Smooth muscle cell (in vitro differentiated cells): Measurements from ENCODE around the gene KLRB1. TPM values are rescaled to one million over a fixed set of nuclear protein-coding genes. Genes with fewer than 3 reads are reported as not detected.

Experiments used
- DNase-seq: peaks from one replicate; lab custom pipeline; 2025; ENCODE audit not compliant: unreplicated experiment; lab: John Stamatoyannopoulos, UW
- H2AFZ ChIP-seq: fragments of 200-600 bp; sonication (generic); 2 replicates; pipeline ENCODE4 v1.6.0; 2016; ENCODE audit warnings: antibody characterized with exemption, low read depth, mild to moderate bottlenecking
- H3F3A ChIP-seq: fragments of 200-600 bp; sonication (generic); 2 replicates; pipeline ENCODE4 v1.6.0; 2017; ENCODE audit warnings: antibody characterized with exemption, low read depth
- H3K27ac ChIP-seq: fragments of 200-600 bp; sonication (generic); 2 replicates; pipeline ENCODE4 v1.5.1; 2016; ENCODE audit warnings: low read depth, mild to moderate bottlenecking
- H3K27me3 ChIP-seq: fragments of 200-600 bp; sonication (generic); 2 replicates; pipeline ENCODE4 v1.6.1; 2016; ENCODE audit warnings: low read depth, mild to moderate bottlenecking
- H3K36me3 ChIP-seq: fragments of 200-600 bp; sonication (generic); 2 replicates; pipeline ENCODE4 v1.5.1; 2016; ENCODE audit warnings: low read depth
- H3K4me1 ChIP-seq: fragments of 200-600 bp; sonication (generic); 2 replicates; pipeline ENCODE4 v1.5.1; 2016; ENCODE audit warnings: low read depth
- H3K4me2 ChIP-seq: fragments of 200-600 bp; sonication (generic); 2 replicates; pipeline ENCODE4 v1.6.0; 2016; ENCODE audit warnings: mild to moderate bottlenecking
- H3K4me3 ChIP-seq: fragments of 200-600 bp; sonication (generic); 2 replicates; pipeline ENCODE4 v1.5.1; 2016; ENCODE audit warnings: mild to moderate bottlenecking
- H3K79me2 ChIP-seq: fragments of 200-600 bp; sonication (generic); 2 replicates; pipeline ENCODE4 v1.6.0; 2016; ENCODE audit warnings: low read depth, mild to moderate bottlenecking
- H3K9ac ChIP-seq: fragments of 200-600 bp; sonication (generic); 2 replicates; pipeline ENCODE4 v1.6.0; 2016; ENCODE audit warnings: low read depth
- H3K9me3 ChIP-seq: fragments of 200-600 bp; sonication (generic); replicated peaks from 2 replicates; pipeline ENCODE4 v1.5.1; 2016; ENCODE audit warnings: low read depth
- H4K20me1 ChIP-seq: fragments of 200-600 bp; sonication (generic); 2 replicates; pipeline ENCODE4 v1.6.0; 2016; ENCODE audit warnings: low read depth
- CTCF ChIP-seq: fragments of 200-600 bp; sonication (generic); IDR thresholded peaks from 2 replicates; pipeline ENCODE4 v1.5.1; 2017; ENCODE audit warnings: borderline replicate concordance, mild to moderate bottlenecking, antibody characterized with exemption; ENCODE audit not compliant: insufficient read depth, poor library complexity, severe bottlenecking
- WGBS: methylation state at CpG from one replicate; pipeline ENCODE4 v1.1.7; 2016; ENCODE audit warnings: low lambda C conversion rate; 5-methylcytosine and 5-hydroxymethylcytosine counted together
- polyA plus RNA-seq: library from polyadenylated mRNA; unstranded; fragments of >200 nt; fragmentation: Nextera tagmentation; extraction: Ambion mirVana; gene quantifications from 2 replicates; pipeline ENCODE4 v1.2.1, GENCODE V29; 2016
- total RNA-seq: library from RNA; depleted of rRNA; stranded (reverse); fragments of >200 nt; gene quantifications from 2 replicates; pipeline ENCODE4 v1.2.3, GENCODE V29; 2014

Gene KLRB1
- total and polyA plus RNA-seq, 2 experiments from 2014 or later, result not detected

DNA sequence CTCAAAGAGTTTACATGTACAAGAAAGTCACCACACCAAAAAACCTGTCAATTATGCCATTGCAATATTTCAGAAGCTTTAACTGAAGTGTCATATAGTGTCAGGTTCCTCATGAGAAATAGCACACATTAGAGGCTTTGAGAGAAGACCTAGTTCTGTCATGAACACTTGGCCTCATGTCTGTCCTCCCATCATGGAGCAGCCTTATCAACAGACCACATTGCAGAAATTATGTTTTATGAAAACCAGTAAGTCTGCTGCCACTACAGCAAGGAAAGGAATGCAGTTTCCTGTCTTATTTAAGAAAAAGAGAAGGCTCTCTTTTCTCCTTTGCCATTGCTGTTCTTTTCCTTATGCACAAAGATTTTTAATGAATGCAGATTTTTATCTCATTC is 35.5 kb upstream of the KLRB1 start:
- no peak overlapping the region for H3K27ac ChIP-seq
- no peak overlapping the region for H3K9ac ChIP-seq
- peaks cover 11% of the 10 kb centered on the region for H3K4me1 ChIP-seq
- no peak overlapping the region for H2AFZ ChIP-seq
- H3K4me2 ChIP-seq, result no peak overlapping the region
- no peaks in the 10 kb centered on the region for H3K79me2 ChIP-seq
- no peaks in the 10 kb centered on the region for H3K27me3 ChIP-seq
- no peaks in the 10 kb centered on the region for H3K9me3 ChIP-seq
- no peak overlapping the region for H3K4me3 ChIP-seq
- TF ChIP-seq CTCF, result no peak
- H3K36me3 ChIP-seq, result no peaks in the 10 kb centered on the region
- DNase-seq, result no peak
- peaks cover 11% of the 10 kb centered on the region for H3F3A ChIP-seq
- H4K20me1 ChIP-seq, result no peaks in the 10 kb centered on the region

DNA sequence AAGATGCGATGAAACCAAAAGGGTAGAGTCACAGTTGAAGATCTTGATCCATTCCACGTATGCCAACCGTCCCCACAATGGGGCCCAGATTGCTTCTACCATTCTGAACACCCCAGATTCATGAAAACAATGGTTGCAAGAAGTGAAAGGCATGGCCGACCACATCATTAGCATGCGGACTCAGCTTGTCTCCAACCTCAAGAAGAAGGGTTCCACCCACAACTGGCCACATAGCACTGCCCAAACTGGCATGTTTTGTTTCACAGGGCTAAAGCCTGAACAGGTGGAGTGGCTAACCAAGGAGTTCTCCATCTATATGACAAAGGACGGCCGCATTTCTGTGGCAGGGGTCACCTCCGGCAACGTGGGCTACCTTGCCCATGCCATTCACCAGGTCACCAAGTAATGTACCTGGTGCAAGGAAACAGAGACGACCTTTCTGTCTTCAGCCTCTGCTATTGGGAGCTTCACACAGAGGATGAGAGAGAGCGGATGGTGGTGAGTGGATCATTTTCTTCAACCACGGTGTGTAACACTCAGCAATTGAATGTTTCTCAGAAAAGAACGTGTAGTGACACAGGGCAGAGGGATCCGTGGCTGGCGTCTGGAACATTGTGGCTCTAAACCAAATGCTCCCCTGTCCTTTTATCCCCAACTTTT is 35.0 kb upstream of the KLRB1 start:
- no peaks in the 10 kb centered on the region for H4K20me1 ChIP-seq
- WGBS, result 89% methylated on average over 15 of the region's 15 CpGs
- no peak for DNase-seq
- no peak overlapping the region for H3K4me3 ChIP-seq
- H3K4me2 ChIP-seq, result no peak overlapping the region
- no peak overlapping the region for H3K27ac ChIP-seq
- H2AFZ ChIP-seq, result no peak overlapping the region
- H3K9me3 ChIP-seq, result no peaks in the 10 kb centered on the region
- H3K9ac ChIP-seq, result no peak overlapping the region
- TF ChIP-seq CTCF, result no peak
- H3K27me3 ChIP-seq, result no peaks in the 10 kb centered on the region
- H3K4me1 ChIP-seq, result peaks cover 11% of the 10 kb centered on the region
- no peaks in the 10 kb centered on the region for H3K36me3 ChIP-seq
- peaks cover 11% of the 10 kb centered on the region for H3F3A ChIP-seq
- H3K79me2 ChIP-seq, result no peaks in the 10 kb centered on the region

GRCh38 chr12:9640024-9640423 is 32.3 kb upstream of the KLRB1 start:
- Histone ChIP-seq H2AFZ (no peak overlapping the region), H4K20me1 (no peaks in the 10 kb centered on the region), H3K27ac (no peak overlapping the region), H3K4me3 (no peak overlapping the region), H3K27me3 (no peaks in the 10 kb centered on the region), H3K36me3 (no peaks in the 10 kb centered on the region), H3K9ac (no peak overlapping the region), H3K79me2 (no peaks in the 10 kb centered on the region), H3K9me3 (no peaks in the 10 kb centered on the region), H3K4me2 (no peak overlapping the region), H3F3A (no peaks in the 10 kb centered on the region), H3K4me1 (no peaks in the 10 kb centered on the region)
- no peak for TF ChIP-seq CTCF
- no peak for DNase-seq
- WGBS, result 86% methylated on average over 2 of the region's 2 CpGs

GRCh38 chr12:9636851-9637206 is 29.1 kb upstream of the KLRB1 start:
- Histone ChIP-seq H3K4me2 (no peak overlapping the region), H3K27ac (no peak overlapping the region), H3K36me3 (no peaks in the 10 kb centered on the region), H3K27me3 (no peaks in the 10 kb centered on the region), H3K4me3 (no peak overlapping the region), H2AFZ (no peak overlapping the region), H3K9ac (no peak overlapping the region), H3K9me3 (no peaks in the 10 kb centered on the region), H4K20me1 (no peaks in the 10 kb centered on the region), H3F3A (no peaks in the 10 kb centered on the region), H3K79me2 (no peaks in the 10 kb centered on the region), H3K4me1 (no peaks in the 10 kb centered on the region)
- no peak for TF ChIP-seq CTCF
- DNase-seq, result no peak
- WGBS, result 85% methylated on average over 5 of the region's 5 CpGs
